Keratinocyte (primary cell): ENCODE results near the gene SSBP4. TPM values are rescaled to one million over a fixed set of nuclear protein-coding genes. Genes with fewer than 3 reads are reported as not detected.
A peak's percentile ranks its signal among the peaks of the same experiment; 100 is the strongest.

Source experiments
- DNase-seq: peaks from one replicate; pipeline ENCODE4 v3.0.0-alpha.2; 2011; ENCODE audit warnings: low read depth, missing footprints, low spot score
- FAIRE-seq: peaks from 2 replicates; lab custom pipeline; 2011; peaks lifted over from hg19 to GRCh38; lab: Jason Lieb, UNC
- H2AFZ ChIP-seq: 2 replicates; pipeline ENCODE4 v1.6.0; 2012; ENCODE audit warnings: low read length, control low read depth, inconsistent platforms; ENCODE audit not compliant: control insufficient read depth
- H3K27ac ChIP-seq: 2 replicates; pipeline ENCODE4 v1.5.1; 2011; ENCODE audit warnings: low read length; ENCODE audit not compliant: control insufficient read depth, insufficient read depth
- H3K27me3 ChIP-seq: 3 replicates; pipeline ENCODE4 v1.6.0; 2011; ENCODE audit warnings: low read length; ENCODE audit not compliant: control insufficient read depth, insufficient read depth; ENCODE audit errors: extremely low read depth
- H3K36me3 ChIP-seq, 2 experiments: 2 replicates in 1 of 2; 3 replicates in 1 of 2; pipeline ENCODE4 v1.5.1; 2011; ENCODE audit warnings: low read length in 2 of 2, mild to moderate bottlenecking in 1 of 2; ENCODE audit not compliant: control insufficient read depth in 2 of 2, insufficient read depth in 2 of 2; ENCODE audit errors: extremely low read depth in 1 of 2
- H3K4me1 ChIP-seq: 3 replicates; pipeline ENCODE4 v1.5.1; 2011; ENCODE audit warnings: low read length; ENCODE audit not compliant: control insufficient read depth, insufficient read depth; ENCODE audit errors: extremely low read depth
- H3K4me2 ChIP-seq: 3 replicates; pipeline ENCODE4 v1.6.0; 2011; ENCODE audit warnings: low read depth, low read length; ENCODE audit not compliant: control insufficient read depth, insufficient read depth; ENCODE audit errors: extremely low read depth
- H3K4me3 ChIP-seq, 3 experiments: fragments of 200-600 bp in 1 of 3; sonication (generic) in 1 of 3; 2 replicates in 2 of 3; 3 replicates in 1 of 3; pipeline ENCODE4 v1.5.1; 2011 to 2016; ENCODE audit warnings: low read length in 3 of 3, mild to moderate bottlenecking in 3 of 3, control low read depth in 2 of 3, inconsistent platforms in 1 of 3, low read depth in 1 of 3, mixed read lengths in 1 of 3, mixed run types in 1 of 3, moderate library complexity in 1 of 3; ENCODE audit not compliant: control insufficient read depth in 2 of 3, insufficient read depth in 2 of 3; ENCODE audit errors: extremely low read depth in 1 of 3
- H3K79me2 ChIP-seq: 2 replicates; pipeline ENCODE4 v1.6.0; 2012; ENCODE audit warnings: low read length; ENCODE audit not compliant: control insufficient read depth, insufficient read depth
- H3K9ac ChIP-seq: 3 replicates; pipeline ENCODE4 v1.6.0; 2011; ENCODE audit warnings: low read length; ENCODE audit not compliant: control insufficient read depth, insufficient read depth; ENCODE audit errors: extremely low read depth
- H3K9me1 ChIP-seq: 3 replicates; pipeline ENCODE4 v1.6.0; 2011; ENCODE audit warnings: low read length; ENCODE audit not compliant: control insufficient read depth, insufficient read depth; ENCODE audit errors: extremely low read depth
- H3K9me3 ChIP-seq: 2 replicates; pipeline ENCODE4 v1.5.1; 2012; ENCODE audit warnings: low read depth, low read length; ENCODE audit not compliant: control insufficient read depth
- H4K20me1 ChIP-seq: 3 replicates; pipeline ENCODE4 v1.6.0; 2011; ENCODE audit warnings: low read length; ENCODE audit not compliant: control insufficient read depth, insufficient read depth; ENCODE audit errors: extremely low read depth
- EZH2 ChIP-seq: IDR thresholded peaks from one replicate; pipeline ENCODE4 v1.6.1; 2012; ENCODE audit warnings: inconsistent platforms, mild to moderate bottlenecking, low read length, moderate library complexity
- dilution Hi-C: fragments of 300-500 bp; cut with MboI; formaldehyde crosslinking; loops from one replicate; pipeline ENCODE4 v1.7.0; 2020; ENCODE audit warnings: low sequenced_read_pairs; ENCODE audit not compliant: extremely low pct_ligation_motif_present
- polyA plus RNA-seq, 5 experiments: library from polyadenylated mRNA; depleted of rRNA in 3 of 5; stranded (reverse) in 3 of 5; stranded (forward) in 1 of 5; unstranded in 1 of 5; fragments of >200 nt; gene quantifications; 1 replicate in 1 of 5; 2 replicates in 3 of 5; 3 replicates in 1 of 5; pipeline versions ENCODE4 v1.2.1 to v1.2.3, GENCODE V29; 2011 to 2012; ENCODE audit warnings: missing spikeins in 2 of 5, low read depth in 1 of 5, low replicate concordance in 1 of 5
- TF ChIP-seq, protein P1 (sequence below), 3 experiments: IDR thresholded peaks in 1 of 3; conservative IDR thresholded peaks in 1 of 3; optimal IDR thresholded peaks in 1 of 3; 2 replicates in 2 of 3; 3 replicates in 1 of 3; pipeline versions ENCODE3 to v1.5.1; 2011; ENCODE audit warnings: low read length in 3 of 3, mild to moderate bottlenecking in 3 of 3, moderate library complexity in 2 of 3, control low read depth in 1 of 3, inconsistent platforms in 1 of 3; ENCODE audit not compliant: insufficient read depth in 2 of 3; ENCODE audit errors: extremely low read depth in 1 of 3

Gene SSBP4
- polyA plus RNA-seq, 1 donor (not counting 4 experiments of a cell fraction or from before 2014, with no cell fraction given), result 7.5 TPM

DNA sequence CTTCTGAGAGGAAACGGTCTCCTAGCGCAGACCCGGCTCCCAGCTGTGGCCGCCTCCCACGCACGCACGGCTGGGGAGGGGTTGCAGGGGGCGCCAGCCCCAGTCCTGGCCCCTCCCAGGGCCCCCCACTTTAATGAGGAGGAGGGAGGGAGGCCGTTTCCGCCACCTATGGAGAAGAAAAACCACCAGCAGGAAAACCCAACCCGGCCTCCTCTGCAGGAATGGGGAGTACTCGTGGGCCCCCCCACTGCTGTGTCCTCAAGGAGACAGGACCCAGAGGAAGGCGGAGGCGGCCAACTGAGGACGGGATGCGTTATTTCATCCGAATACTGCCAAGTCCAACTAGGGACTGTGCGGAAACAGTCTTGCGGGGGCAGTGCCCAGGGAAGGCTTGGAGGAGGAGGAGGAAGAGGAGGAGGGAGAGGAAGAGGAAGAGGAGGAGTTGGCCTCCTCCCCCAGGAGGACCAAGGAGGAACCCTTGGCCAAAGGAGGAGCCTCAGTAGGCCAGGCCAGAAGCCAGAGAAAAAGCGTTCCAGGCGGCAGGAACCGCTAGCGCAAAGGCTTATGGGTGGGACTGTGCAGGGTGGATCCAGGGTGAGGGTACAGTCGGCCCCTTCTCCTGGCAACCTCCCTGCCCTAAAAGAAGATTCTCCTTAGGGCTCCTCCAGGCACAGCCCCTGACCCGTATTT, 3.9 kb upstream of the SSBP4 start:
- no peak for FAIRE-seq
- Histone ChIP-seq H3K27ac (no peak overlapping the region), H3K9me1 (no peaks in the 10 kb centered on the region), H3K27me3 (no peaks in the 10 kb centered on the region), H3K79me2 (peaks cover 2% of the 10 kb centered on the region), H3K4me3 (no peak overlapping the region), H3K9ac (no peak overlapping the region), H3K9me3 (no peaks in the 10 kb centered on the region), H3K36me3 (no peaks in the 10 kb centered on the region), H3K4me1 (peaks cover 24% of the 10 kb centered on the region), H3K4me2 (peak overlapping the region; percentile 24), H4K20me1 (no peaks in the 10 kb centered on the region), H2AFZ (peak overlapping the region; percentile 37)
- DNase-seq, result no peak
- TF ChIP-seq EZH2, result no peak
- TF ChIP-seq, protein P1, sequence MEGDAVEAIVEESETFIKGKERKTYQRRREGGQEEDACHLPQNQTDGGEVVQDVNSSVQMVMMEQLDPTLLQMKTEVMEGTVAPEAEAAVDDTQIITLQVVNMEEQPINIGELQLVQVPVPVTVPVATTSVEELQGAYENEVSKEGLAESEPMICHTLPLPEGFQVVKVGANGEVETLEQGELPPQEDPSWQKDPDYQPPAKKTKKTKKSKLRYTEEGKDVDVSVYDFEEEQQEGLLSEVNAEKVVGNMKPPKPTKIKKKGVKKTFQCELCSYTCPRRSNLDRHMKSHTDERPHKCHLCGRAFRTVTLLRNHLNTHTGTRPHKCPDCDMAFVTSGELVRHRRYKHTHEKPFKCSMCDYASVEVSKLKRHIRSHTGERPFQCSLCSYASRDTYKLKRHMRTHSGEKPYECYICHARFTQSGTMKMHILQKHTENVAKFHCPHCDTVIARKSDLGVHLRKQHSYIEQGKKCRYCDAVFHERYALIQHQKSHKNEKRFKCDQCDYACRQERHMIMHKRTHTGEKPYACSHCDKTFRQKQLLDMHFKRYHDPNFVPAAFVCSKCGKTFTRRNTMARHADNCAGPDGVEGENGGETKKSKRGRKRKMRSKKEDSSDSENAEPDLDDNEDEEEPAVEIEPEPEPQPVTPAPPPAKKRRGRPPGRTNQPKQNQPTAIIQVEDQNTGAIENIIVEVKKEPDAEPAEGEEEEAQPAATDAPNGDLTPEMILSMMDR (optimal IDR thresholded peaks at IDR 0.05 in 1 of 3, IDR thresholded peaks at IDR 0.05 in 1 of 3, conservative IDR thresholded peaks at IDR 0.05 in 1 of 3; ENCODE audit: extremely low read depth in 1 of 3, insufficient read depth in 2 of 3, low read length in 3 of 3), result no peak
- dilution Hi-C loops, result no loop called here

DNA sequence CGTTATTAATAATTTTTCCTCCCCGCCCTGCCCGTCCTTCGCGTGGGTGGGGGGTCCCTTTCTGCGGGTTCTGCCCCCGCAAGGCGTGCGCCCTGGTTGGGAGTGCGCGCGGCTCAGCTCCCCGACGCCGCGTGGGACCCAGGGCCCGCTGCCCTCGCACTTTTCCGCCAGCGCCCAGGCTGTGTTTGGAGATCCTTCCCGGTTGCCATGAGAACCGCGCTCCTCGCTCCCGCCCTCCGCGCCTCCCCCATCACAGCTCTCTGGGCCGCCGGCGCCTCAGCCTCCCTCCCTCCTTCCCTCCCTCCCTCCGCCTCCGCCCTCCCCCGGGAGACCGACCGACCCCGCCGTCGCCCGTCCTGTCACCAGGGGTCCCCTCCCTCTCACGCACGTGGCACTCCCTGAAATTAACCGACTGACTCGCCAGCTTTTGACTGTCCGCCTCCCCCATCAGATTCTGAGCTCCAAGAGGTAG, 2.4 kb upstream of the SSBP4 start:
- H3K27ac ChIP-seq, result peak overlapping the region; percentile 52
- H3K9me1 ChIP-seq, result no peaks in the 10 kb centered on the region
- H2AFZ ChIP-seq, result peak overlapping the region; percentile 7
- DNase-seq, result no peak
- no peaks in the 10 kb centered on the region for H3K9me3 ChIP-seq
- TF ChIP-seq, protein P1 (optimal IDR thresholded peaks at IDR 0.05 in 1 of 3, IDR thresholded peaks at IDR 0.05 in 1 of 3, conservative IDR thresholded peaks at IDR 0.05 in 1 of 3; ENCODE audit: extremely low read depth in 1 of 3, insufficient read depth in 2 of 3, low read length in 3 of 3), result no peak
- TF ChIP-seq EZH2, result no peak
- H3K79me2 ChIP-seq, result peaks cover 7% of the 10 kb centered on the region
- no peaks in the 10 kb centered on the region for H3K27me3 ChIP-seq
- FAIRE-seq, result no peak
- H4K20me1 ChIP-seq, result no peaks in the 10 kb centered on the region
- dilution Hi-C loops, result no loop called here
- peak overlapping the region; percentile 90 for H3K4me2 ChIP-seq
- no peaks in the 10 kb centered on the region for H3K36me3 ChIP-seq
- peak overlapping the region; percentile 24 to 64 (median 53) for H3K4me3 ChIP-seq
- H3K9ac ChIP-seq, result peak overlapping the region; percentile 70
- H3K4me1 ChIP-seq, result peaks cover 24% of the 10 kb centered on the region
